CD4-positive, alpha-beta T cell treated with Interleukin-2 at 100 ng/mL for 4 hours (primary cell): ENCODE measurements around the gene REXO5.
"Not testable (repeated sequence)": the region's sequence is repeated elsewhere in the genome, so short reads cannot be mapped to it uniquely, and the experiment has no call there.

Source experiments
- DNase-seq: peaks from one replicate; pipeline ENCODE4 v3.0.0-alpha.2; 2020; ENCODE audit warnings: low spot score

The REXO5 gene

DNA sequence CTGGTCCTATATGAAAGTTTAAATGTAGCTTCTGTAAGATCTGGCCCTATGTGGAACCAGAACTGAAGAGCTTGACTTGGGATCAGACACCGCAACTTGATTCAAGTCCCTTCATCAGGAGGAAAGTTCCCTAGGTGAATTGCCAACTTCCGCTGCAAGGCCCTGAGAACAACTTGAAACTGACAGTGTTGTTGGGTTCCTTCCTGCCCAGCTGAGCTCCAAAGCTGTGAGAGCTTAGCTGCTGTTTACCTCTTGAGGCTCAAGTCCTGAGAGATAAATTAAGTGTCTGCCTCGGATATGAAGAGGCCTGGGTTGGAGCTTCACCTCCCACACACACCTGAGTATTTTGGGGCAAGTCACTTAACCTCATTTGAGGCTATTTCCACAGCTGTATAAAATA, 44.7 kb downstream of the REXO5 start:
- DNase-seq, result no peak

DNA sequence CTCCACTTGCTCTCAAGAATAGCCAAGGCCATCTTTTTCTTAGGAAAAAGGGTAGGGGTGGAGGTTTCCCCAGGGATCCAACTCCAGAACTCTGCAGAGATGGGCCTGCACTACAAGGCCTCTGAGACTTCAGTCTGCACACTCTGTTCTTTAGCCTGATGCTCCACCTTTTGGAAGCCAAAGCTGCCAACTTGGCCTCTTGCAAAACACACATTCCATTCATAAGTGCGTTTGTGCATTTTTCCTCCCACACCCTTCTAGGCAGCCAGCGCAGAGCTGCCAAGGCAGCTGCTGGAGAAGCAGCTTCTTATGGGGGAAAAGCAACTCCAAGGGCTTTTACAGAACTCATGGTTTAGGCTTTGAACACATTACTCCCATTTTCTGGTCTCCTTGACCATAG, 45.3 kb downstream of the REXO5 start:
- DNase-seq, result no peak

DNA sequence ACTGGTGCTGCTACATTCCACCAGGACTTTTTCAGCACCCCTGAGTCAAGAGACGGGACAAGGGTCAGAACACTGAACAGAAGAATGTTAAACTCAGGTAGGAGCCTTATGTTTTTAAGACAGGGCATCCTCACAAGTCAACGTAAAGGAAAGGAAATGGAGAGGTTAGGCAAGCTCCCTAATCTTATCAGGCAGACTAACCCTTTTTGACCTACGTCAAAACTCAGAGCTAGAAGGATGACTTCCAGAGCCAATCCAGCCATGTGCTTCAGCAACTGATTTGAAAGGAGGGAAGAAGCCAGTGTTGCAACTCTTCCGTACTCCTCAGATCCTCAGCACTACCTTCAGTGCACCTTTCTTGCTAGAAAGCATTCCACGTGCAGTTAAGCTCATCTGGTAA, 46.8 kb downstream of the REXO5 start:
- DNase-seq, result no peak

DNA sequence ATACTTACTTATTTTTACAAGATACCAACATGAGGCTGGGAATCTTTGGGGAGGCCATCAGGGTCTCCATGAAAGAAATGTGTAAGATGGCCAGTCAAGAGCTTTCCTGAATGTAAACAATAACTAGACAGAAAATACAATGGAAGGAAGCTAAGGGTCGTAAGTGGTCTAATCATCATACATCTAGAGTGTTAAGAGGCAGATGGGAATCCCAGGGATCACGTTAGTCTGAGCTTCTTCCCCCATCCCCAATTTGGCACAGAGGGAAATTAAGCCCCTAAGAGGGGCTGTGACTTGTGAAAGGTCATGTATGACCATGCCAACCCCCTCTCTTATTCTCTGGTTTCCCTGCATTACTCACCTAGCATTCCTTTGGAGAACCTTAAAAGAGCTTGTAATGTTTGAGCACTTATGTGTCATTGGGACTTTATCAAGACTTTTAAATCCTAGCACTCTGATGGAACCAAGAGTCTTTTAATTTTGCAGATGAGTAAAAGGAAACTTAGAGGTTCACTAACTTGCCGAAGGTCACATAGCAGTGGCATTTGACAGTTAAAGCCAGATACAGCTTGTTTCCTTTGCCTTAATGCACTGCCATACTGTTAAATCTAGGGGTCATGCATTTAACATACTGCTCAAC, 47.8 kb downstream of the REXO5 start:
- DNase-seq, result no peak

DNA sequence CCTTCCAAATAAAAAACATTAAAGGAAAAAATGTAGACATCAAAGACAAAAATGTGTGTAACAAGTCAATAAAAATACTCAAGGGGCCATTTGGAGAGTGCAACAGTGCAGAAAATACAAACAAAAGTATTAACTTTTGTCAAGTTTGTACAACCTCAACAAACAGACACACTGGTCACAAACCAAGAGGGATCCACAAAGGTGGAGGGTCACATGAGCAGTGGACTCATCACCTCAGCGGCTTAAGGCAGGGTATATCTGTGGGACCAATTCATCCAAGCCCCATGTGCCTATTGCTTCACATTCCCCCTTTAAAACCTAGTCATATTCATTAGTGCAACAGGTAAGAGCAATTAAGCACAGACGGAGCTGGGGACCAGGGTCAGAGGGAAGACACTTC, 48.6 kb downstream of the REXO5 start:
- no peak for DNase-seq

DNA sequence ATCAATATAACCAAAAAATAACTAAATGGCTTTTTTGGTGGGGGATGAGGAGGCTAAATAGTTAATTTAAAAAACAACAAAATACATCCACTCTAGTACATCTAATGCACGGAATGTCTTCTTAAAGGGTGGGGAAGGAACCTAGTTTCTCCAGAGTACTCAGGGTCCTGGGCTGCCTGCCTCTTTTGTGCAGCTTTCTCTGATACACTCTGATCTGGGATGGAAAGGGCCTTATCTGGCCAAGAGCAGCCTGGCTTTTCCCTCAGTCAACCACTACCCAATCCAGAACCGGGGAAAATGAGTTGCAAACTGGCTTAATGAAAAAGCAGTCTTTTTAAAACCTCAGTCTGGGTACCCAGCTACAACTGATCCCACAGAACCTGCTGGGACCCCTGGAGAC, 51.0 kb downstream of the REXO5 start:
- no peak for DNase-seq

DNA sequence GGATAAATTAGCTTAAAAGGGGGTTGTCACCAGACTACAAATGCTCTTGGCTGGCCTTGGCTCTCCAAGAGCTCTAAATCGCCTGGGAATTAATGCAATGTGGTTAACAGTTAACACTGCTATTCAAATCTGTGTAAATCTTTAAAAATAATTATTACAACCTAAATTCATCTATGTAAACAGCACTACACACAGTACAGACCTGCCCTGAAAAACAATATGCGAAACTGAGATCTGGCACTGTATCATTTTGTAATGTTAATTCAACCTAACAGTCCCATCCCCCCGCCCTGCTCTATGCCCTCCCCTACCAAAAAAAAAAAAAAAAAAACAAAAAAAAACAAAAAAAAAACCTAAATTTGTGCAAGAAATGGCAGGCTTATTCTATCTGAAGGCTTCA, 52.9 kb downstream of the REXO5 start:
- DNase-seq, result no peak

DNA sequence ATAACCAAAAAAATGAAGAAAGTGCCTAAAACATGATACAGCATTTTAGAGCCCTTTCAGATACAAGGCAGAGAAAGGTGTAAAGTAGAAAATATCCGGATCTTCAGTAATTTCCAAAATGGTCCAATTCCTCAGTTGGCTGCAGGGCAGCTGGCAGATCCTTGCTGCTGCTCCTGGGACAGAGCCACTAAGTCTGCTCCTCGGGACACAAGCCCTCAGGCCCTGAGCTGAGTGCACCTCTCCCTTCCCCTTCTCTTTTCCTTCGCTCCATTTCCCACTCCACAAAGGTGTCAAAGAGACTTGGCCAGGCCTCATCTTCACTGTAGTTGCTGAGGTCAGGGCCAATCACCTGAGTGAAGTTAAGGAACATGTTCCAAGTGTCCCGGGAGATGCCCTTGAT, 53.4 kb downstream of the REXO5 start:
- no peak for DNase-seq

DNA sequence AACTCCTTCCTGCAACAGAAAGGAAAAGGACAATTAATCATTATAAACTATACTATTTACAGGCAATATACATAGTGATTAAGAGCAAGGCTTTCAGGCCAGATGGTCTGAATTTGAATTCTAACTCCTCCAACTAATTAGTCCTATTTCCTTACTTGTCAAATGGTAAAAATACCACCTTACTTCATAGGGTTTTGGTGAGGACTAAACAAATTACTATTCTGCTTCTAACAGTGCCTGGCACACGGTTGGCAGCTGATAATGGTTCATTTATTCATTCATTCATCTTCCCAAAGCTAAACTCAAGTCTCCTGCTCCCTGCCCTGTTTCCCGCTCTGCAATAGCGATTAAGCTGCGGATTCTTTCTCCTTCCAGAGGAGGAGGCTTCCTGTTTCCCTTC, 54.0 kb downstream of the REXO5 start:
- no peak for DNase-seq

DNA sequence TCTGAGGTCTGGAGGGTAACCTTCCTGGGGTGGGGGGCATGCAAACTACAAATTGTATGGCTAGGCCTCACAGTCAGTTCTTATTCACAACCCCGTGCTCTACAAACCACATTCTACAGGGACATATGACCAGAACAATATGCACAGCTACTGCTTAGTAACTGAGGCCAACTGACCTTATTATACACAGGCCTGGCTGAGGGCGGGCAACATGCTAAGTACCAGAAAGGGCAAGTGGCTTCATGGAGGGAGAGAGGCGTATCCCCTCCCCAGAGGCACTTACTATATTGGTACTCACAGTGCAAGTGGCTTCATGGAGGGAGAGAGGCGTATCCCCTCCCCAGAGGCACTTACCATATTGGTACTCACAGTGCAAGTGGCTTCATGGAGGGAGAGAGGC, 54.7 kb downstream of the REXO5 start:
- not testable (repeated sequence) for DNase-seq

DNA sequence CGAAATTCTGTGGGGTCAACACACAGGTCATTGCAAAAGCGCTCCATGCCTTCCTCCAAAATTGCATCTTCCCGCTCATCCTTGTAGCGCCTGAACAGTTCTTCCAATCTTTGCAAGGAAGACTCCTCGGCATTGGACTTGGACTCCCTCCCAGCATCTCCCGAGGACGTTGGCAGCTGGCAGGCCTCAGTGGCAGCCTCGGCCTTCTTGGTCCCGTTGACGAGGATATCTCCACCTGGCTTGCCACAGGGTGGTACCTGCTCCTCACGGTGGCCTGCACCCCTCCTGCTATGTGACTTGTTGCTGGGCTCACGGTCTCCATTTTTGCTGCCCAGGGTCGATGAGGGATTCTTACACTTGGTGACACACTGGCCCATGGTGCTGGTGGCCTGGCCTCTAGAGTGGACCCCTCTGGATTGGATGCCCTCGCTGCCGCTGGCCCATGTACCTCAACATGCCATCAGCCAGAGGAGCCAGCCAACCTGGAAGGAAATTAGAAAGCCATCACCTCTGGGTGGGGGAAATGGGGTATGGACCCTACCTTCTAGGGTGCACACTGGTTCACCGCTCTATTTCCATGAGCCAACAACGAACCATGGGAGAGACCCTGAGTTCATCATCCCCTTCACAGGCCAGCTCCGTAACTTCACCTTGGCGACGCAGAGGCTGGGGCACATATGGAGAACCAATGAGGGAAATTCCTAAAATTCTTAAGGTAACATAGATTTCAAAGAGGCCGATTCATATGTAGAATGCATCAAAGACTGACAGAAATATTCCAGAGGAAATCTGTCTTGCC, 56.0 kb downstream of the REXO5 start:
- no peak for DNase-seq

DNA sequence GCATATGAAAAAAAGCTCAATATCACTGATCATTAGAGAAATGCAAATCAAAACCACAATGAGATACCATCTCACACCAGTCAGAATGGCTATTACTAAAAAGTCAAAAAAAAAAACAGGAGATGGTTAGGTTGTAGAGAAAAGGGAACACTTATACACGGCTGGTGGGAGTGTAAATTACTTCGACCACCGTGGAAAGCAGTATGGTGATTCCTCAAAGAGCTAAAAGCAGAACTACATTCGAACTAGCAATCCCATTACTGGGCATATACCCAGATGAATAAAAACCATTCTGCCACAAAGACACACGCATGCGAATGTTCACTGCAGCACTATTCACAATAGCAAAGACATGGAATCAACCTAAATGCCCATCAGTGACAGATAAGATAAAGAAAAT, 58.0 kb downstream of the REXO5 start:
- not testable (repeated sequence) for DNase-seq

DNA sequence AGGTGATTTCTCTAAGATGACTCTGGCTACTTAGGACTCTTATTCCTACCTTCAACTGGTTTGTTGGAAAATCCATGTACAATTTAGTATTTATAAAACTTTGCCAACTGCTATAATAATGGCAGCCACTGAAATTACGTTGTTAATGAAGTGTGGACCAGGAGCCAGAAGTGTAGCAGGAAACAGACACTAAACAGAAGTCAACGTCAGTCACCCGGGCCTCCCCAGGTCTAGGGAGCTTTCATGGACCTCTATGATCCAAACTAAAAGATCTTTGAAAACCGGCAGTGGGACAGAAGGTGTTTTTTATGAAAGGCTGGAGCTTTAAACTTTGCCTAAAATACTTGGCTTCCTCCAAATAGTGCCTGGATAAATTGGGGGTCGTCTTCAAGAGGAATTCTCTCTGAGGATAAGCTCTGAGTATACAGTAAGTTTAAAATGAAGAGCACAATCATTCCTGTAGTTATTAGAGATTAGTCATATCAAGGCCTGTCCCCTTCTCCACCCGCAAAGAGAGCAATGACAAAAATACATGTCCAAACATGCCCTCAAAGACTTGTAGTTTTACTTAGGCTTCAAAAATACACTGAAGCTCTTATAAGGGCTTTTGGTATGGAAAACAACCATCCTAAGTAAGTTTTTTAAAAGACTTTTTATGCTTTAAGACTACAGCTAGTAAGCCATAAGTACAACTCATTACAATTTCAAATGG, 59.2 kb downstream of the REXO5 start:
- DNase-seq, result no peak

DNA sequence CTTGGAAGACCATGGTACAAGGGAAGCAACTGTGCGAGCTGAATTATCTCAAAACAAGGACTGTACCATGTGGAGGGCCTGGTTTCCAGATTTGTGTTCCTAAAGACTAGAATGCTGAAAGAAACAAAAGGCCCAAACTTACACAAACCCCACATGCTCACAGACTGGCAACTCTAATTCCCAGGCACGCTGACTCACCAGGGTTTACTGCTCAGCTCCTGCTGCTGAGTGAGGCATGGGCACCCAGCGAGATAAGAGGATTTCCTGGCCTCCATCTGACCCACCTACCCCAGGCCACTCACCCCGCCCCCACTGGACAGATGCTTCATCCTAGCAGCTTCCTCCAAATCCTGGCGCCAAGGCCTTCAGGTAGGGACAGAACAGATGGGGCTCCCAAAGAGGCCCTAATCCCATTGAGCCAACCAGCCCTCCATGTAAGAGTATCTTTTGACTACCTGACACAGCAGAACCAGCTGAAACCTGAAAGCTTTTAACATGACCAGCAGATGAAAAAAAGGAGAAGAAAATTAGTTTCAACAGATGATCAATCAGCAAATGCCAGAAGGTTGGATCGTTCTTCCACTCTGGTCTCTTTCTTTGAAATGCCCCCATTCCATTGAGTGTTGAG, 59.9 kb downstream of the REXO5 start:
- DNase-seq, result no peak

DNA sequence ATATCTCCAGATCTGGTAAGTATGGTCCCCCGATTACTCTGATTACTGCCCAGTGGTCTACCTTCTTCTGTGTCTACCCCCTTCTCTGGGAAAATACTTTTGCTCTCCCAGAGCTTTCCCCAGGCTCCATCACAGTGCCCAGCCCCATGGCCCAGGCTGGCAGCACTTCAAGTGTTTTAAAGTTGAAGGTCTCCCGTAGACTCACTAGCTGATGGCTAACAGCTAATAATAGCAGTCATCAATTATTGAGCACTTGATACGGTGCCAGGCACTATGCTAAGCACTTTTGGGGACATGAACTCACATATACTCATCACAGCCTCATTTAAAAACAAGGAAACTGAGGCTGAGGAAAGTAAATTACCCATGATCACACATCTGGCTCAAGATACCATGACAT, 60.5 kb downstream of the REXO5 start:
- DNase-seq, result no peak

DNA sequence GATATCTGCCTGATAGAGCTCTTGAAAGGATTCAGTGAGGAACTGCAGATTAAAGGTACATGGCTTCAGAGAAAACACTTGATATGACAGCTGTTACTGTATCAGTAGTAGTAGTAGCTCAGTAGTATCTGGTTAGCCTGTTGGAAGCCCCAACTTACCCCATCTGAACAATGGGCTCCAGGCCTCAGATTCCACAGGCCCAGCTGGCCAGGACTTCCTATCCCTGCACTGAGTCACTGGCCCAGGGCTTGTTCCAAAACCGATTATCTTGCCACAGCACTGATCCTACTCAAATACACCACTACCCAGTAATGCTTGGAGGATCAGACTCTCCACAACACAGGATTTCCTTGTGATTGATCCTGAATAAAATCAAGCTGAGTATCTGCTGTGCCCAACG, 61.3 kb downstream of the REXO5 start:
- no peak for DNase-seq

DNA sequence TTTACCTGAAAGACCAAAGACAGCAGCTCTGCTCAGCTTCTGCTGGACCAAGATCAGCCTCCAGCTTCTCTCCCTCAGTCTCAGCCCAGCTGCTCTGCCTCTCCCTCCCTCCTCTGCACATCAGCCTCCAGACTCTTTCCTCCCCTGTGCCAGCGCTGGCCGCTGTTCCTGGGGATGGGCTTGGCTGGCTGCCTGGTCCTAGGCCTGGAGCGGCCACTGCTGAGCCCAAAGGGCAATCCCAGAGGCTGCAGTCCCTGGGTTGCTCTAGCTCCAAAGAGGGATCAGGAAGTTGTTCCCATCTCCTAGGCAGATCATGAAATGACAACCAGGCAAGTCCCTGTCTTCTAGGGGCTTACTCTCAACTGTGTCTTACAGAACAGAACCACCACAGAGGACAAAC, 62.6 kb downstream of the REXO5 start:
- DNase-seq, result no peak

DNA sequence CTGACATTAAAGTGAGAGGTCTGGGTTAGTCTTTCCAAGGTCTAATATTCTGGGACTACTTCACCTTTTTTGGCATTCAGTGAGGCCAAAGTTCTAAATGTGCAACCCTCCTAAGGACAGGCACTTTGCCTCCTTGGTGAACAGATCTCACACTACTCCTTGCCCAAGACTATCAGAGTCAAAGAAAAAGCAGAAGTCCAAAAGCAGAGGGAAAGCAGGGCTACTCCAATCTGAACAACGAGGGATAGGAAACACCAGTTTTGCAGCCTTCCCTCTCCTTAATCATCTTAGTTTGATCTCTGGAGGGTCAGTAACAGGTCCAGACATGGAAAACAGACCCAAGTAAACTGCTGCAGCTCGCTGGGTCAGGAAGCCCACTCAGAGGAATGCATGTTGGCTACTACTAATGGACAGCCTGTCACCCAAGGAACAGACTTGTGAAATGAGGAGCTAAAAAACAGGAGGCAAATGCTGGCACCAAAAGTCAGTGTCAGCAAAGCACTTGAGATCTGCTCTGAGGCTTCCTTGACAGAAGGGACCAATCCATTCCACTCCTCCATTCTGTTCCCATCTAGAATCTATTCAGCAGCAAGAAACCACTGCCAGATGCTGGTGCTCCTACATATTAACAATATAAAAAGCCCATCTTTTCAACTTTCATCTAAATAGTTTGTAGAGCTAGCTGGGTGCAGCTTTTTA, 63.9 kb downstream of the REXO5 start:
- no peak for DNase-seq

DNA sequence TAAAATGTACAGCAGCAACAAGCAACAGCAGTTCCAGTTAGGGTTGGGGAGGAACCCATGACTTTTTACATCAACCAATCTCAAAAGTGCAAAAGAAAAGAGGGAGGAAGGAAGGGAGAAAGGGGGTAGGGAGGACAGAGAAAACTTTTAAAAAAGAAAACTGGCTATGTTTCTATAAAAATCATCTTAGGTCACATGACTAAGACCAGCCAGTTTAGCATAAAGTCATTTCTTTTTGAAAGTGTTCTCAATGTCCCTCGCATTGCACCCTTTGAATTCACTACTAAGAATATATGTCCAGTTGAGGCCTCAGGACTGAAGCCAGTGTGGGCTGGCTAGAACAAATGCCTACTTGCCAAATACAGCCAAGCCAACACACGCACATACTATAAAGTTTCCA, 64.9 kb downstream of the REXO5 start:
- no peak for DNase-seq

DNA sequence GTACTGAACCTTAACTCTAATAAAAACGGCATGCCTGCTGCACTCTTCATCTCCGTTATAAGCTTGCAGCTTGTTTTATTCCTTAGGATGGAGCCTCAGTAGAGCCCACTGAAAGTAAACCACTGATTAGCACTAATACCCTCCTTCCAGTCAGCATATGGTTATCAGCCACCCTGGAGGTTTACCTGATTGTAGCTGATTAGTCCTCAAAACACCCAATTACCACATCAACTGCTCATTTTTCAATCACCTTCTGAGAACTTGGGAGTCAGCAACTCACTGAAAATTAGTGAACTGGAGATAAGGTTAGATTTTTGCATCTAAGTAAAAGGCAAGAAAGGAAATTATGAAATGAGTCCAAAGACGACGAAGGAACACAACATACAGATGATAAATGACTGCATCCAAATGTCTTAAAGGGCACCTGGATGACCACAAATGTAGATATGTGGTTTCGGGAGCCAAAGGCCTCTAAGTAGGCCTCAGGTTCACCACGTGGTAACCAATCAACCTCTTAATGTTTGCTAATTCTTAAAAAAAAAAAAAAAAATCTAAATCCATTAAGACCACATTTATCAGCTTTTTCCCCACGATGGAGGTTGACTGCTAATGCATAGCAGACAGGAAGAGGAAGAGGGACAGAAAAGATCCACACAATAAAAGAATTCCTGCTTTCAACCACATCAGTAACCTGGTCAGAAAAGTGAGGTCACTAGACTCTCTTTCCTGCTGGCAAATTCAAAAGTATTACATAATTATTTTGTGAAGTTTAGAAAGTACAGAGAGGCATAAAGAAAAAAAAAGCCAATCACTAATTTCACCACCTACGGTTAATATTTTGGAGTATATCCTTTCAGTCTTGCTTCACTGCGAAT, 65.9 kb downstream of the REXO5 start:
- no peak for DNase-seq

DNA sequence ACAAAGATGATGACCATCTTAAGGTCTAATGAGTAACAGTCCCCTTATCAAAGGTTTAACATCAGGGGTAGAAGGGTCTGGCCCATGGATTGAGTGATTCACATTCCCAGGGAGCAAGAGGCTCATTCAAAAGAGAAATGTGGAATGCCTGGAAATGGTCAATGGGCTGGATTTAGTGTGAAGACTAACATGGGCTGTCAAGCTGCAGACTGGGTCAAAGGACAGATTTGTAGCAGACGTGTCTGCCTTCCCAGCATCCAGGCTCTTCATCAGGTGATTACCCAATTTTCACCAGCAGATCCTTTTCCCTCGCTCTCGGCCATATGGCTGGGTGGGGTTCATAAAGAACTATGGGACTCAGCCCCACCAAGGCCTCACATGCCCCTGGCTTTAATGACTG, 67.0 kb downstream of the REXO5 start:
- DNase-seq, result no peak
